ENCODE results near the gene DNAJC7. TPM values are rescaled to one million over a fixed set of nuclear protein-coding genes. Genes with fewer than 3 reads are reported as not detected.
A peak's percentile ranks its signal among the peaks of the same experiment; 100 is the strongest.
"Not testable (repeated sequence)": the region's sequence is repeated elsewhere in the genome, so short reads cannot be mapped to it uniquely, and the experiment has no call there.

The DNAJC7 gene
- total and polyA plus RNA-seq, 4 donors: 66.2 to 89.3 (median 83.0) TPM

DNA sequence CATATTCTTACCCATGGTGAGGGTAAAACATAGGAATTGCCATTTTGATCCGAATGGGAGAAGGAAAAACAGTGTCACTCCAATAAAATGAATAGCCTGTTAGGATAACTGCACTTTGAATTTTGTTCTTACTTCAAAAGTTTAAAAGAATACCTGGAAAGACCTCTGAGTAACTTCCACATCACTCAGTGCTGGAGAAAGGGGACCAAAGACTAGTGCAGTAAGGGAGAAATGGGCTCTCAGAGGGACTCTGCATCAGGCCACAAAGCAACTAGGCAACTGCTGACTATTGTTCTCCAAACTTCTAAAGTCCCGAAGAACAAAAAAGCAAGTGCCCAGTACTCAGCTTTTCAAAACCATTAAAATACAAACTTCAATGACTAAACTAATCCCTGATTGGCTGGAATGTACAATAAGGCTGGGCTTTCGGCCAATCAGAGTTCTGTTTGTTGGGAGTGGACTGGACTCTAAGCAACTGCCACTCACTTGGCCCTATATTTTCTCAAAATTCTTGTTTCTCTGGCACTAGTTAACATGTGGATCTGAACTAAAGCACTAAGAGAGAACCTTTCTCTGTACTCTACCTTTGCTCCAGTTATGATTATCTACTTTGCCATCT, 6.2 kb downstream of the DNAJC7 start:
- no peak overlapping the region for H3K4me3 ChIP-seq
- H3K27ac ChIP-seq (ENCODE audit: low read depth in 1 of 2, low read length in 1 of 2): peak overlapping the region in 1 of 2 donors; percentile 36
- DNase-seq (no peak), ATAC-seq (ENCODE audit: insufficient read depth, low FRiP score) (no peak)
- H3K9me3 ChIP-seq (ENCODE audit: control insufficient read depth in 4 of 4, insufficient read depth in 3 of 4, low read length in 3 of 4): no peaks in the 10 kb centered on the region
- WGBS, 2 donors: 91 to 95% methylated on average over 3 of the region's 3 CpGs
- TF ChIP-seq, protein P1, sequence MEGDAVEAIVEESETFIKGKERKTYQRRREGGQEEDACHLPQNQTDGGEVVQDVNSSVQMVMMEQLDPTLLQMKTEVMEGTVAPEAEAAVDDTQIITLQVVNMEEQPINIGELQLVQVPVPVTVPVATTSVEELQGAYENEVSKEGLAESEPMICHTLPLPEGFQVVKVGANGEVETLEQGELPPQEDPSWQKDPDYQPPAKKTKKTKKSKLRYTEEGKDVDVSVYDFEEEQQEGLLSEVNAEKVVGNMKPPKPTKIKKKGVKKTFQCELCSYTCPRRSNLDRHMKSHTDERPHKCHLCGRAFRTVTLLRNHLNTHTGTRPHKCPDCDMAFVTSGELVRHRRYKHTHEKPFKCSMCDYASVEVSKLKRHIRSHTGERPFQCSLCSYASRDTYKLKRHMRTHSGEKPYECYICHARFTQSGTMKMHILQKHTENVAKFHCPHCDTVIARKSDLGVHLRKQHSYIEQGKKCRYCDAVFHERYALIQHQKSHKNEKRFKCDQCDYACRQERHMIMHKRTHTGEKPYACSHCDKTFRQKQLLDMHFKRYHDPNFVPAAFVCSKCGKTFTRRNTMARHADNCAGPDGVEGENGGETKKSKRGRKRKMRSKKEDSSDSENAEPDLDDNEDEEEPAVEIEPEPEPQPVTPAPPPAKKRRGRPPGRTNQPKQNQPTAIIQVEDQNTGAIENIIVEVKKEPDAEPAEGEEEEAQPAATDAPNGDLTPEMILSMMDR (IDR thresholded peaks at IDR 0.05; ENCODE audit: control extremely low read depth, extremely low read depth): no peak
- peaks cover 0 to 25% (median 5%) of the 10 kb centered on the region in 5 donors for H3K4me1 ChIP-seq (ENCODE audit: control insufficient read depth in 5 of 5, insufficient read depth in 5 of 5, low read length in 5 of 5)
- H3K36me3 ChIP-seq (ENCODE audit: control insufficient read depth in 4 of 4, insufficient read depth in 4 of 4, low read length in 4 of 4): peaks cover 0 to 6% (median 2%) of the 10 kb centered on the region in 4 donors
- H3K9ac ChIP-seq (ENCODE audit: insufficient read depth in 1 of 2, low read length in 2 of 2): no peak overlapping the region
- no peaks in the 10 kb centered on the region for H3K27me3 ChIP-seq (ENCODE audit: control insufficient read depth in 3 of 3, insufficient read depth in 3 of 3, low read length in 2 of 3)

DNA sequence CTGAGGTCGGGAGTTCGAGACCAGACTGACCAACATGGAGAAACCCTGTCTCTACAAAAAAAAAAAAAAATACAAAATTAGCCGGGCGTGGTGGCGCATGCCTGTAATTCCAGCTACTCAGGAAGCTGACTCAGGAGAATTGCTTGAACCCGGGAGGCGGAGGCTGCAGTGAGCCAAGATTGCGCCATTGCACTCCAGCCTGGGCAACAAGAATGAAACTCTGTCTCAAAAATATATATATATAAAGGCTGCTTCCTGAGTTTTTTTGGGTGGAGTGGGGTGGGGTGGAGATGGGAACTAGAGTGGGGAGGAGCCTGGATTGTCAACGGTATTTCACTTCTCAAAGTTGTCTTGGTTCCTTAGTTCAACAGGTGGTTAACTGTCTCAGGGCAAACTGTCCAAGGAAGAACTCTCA, 7.0 kb downstream of the DNAJC7 start:
- peak overlapping the region in 1 of 2 donors; percentile 36 for H3K27ac ChIP-seq (ENCODE audit: low read depth in 1 of 2, low read length in 1 of 2)
- H3K9me3 ChIP-seq (ENCODE audit: control insufficient read depth in 4 of 4, insufficient read depth in 3 of 4, low read length in 3 of 4); H3K4me3 ChIP-seq; H3K36me3 ChIP-seq (ENCODE audit: control insufficient read depth in 4 of 4, insufficient read depth in 4 of 4, low read length in 4 of 4); H3K9ac ChIP-seq (ENCODE audit: insufficient read depth in 1 of 2, low read length in 2 of 2); H3K27me3 ChIP-seq (ENCODE audit: control insufficient read depth in 3 of 3, insufficient read depth in 3 of 3, low read length in 2 of 3); DNase-seq: not testable (repeated sequence)
- WGBS, 2 donors: 25 to 40% methylated on average over 9 of the region's 9 CpGs
- ATAC-seq (ENCODE audit: insufficient read depth, low FRiP score): peak; percentile 50
- H3K4me1 ChIP-seq (ENCODE audit: control insufficient read depth in 5 of 5, insufficient read depth in 5 of 5, low read length in 5 of 5): peaks cover 0 to 21% (median 3%) of the 10 kb centered on the region in 5 donors

DNA sequence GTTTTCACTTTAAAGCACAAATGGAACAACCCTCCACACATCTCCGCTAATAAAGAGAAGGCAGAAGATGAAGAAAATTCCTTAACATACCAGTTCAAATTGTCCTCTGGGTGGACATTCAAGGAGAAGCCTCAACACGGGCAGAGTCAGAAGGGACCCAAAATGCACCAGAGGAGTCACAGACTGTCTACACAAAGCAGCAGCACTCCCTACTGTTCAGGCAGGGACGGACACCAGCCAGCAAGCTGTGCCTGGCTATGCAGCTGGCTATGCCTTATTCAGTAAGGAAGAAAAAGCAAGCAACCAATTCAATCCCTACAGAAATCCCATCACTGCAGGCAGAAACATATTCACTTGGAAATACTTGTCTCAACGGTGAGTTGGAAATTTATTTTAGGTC, 8.1 kb downstream of the DNAJC7 start:
- TF ChIP-seq, protein P1 (IDR thresholded peaks at IDR 0.05; ENCODE audit: control extremely low read depth, extremely low read depth): no peak
- no peak for ATAC-seq (ENCODE audit: insufficient read depth, low FRiP score)
- no peak for DNase-seq
- 77 to 81% methylated on average over 4 of the region's 4 CpGs for WGBS, 2 donors
- H3K27me3 ChIP-seq (ENCODE audit: control insufficient read depth in 3 of 3, insufficient read depth in 3 of 3, low read length in 2 of 3): no peaks in the 10 kb centered on the region
- no peak overlapping the region for H3K9ac ChIP-seq (ENCODE audit: insufficient read depth in 1 of 2, low read length in 2 of 2)
- H3K27ac ChIP-seq (ENCODE audit: low read depth in 1 of 2, low read length in 1 of 2): no peak overlapping the region
- H3K4me3 ChIP-seq: no peak overlapping the region
- peaks cover 0 to 25% (median 3%) of the 10 kb centered on the region in 5 donors for H3K4me1 ChIP-seq (ENCODE audit: control insufficient read depth in 5 of 5, insufficient read depth in 5 of 5, low read length in 5 of 5)
- peaks cover 0 to 6% (median 2%) of the 10 kb centered on the region in 4 donors for H3K36me3 ChIP-seq (ENCODE audit: control insufficient read depth in 4 of 4, insufficient read depth in 4 of 4, low read length in 4 of 4)
- no peaks in the 10 kb centered on the region for H3K9me3 ChIP-seq (ENCODE audit: control insufficient read depth in 4 of 4, insufficient read depth in 3 of 4, low read length in 3 of 4)

DNA sequence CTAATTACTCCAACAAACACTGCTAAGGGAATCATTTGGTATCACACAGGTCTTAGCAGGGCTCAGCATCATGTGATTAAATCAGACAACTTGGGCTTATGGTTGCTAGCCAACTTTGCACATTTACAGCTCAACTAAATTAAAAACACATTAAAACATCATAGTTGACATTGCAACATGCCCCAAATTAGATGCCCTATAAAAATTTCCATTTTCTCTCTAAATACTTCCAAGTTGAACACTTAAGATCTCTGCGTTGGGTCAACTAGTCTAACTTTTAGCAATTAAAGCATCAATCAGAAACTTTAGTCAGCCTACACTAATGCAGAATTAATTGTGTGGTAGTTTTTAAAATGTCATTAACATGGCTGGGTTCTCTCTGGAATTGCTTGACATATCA, 12.1 kb downstream of the DNAJC7 start:
- Histone ChIP-seq H3K27me3 (ENCODE audit: control insufficient read depth in 3 of 3, insufficient read depth in 3 of 3, low read length in 2 of 3) (no peaks in the 10 kb centered on the region), H3K9ac (ENCODE audit: insufficient read depth in 1 of 2, low read length in 2 of 2) (no peak overlapping the region), H3K4me1 (ENCODE audit: control insufficient read depth in 5 of 5, insufficient read depth in 5 of 5, low read length in 5 of 5) (peaks cover 0 to 7% (median 0%) of the 10 kb centered on the region in 5 donors), H3K9me3 (ENCODE audit: control insufficient read depth in 4 of 4, insufficient read depth in 3 of 4, low read length in 3 of 4) (no peaks in the 10 kb centered on the region), H3K4me3 (no peak overlapping the region), H3K27ac (ENCODE audit: low read depth in 1 of 2, low read length in 1 of 2) (no peak overlapping the region), H3K36me3 (ENCODE audit: control insufficient read depth in 4 of 4, insufficient read depth in 4 of 4, low read length in 4 of 4) (peaks cover 4 to 31% (median 19%) of the 10 kb centered on the region in 4 donors)
- WGBS, 2 donors: 84 to 86% methylated on average over 1 of the region's 1 CpG
- TF ChIP-seq, protein P1 (IDR thresholded peaks at IDR 0.05; ENCODE audit: control extremely low read depth, extremely low read depth): no peak
- no peak for DNase-seq
- ATAC-seq (ENCODE audit: insufficient read depth, low FRiP score): no peak

Data from lung (tissue), 12 donors.